PC-3 (cell line): ENCODE measurements around the gene SORL1. TPM values are rescaled to one million over a fixed set of nuclear protein-coding genes. Genes with fewer than 3 reads are reported as not detected.
A peak's percentile ranks its signal among the peaks of the same experiment; 100 is the strongest.

Source experiments
- ATAC-seq: fragments of 200-7000 bp; cut with Tn5 transposase; 2 replicates; pipeline ENCODE4 v1.9.1; 2020; ENCODE audit warnings: mild to moderate bottlenecking, moderate library complexity
- BruUV-seq: library from RNA; stranded (reverse); fragments of 400-500 nt; replicated peaks from 2 replicates; lab custom pipeline; 2021; lab: Mats Ljungman, UMichigan
- CTCF ChIA-PET: fragments of 300-600 bp; sonication (Branson Sonifier 250); formaldehyde crosslinking; loops from one replicate; lab custom pipeline; 2022; ENCODE audit warnings: antibody characterized with exemption; lab: Charles Lee
- POLR2A ChIA-PET: fragments of 300-600 bp; sonication (Branson Sonifier 250); formaldehyde crosslinking; loops from one replicate; lab custom pipeline; 2022; ENCODE audit warnings: antibody characterized with exemption; ENCODE audit not compliant: unreplicated experiment; lab: Charles Lee
- DNase-seq: peaks from one replicate; pipeline ENCODE4 v3.0.0-alpha.2; 2015
- H2AFZ ChIP-seq: fragments of 300-600 bp; sonication (generic); 2 replicates; pipeline ENCODE4 v1.6.0; 2016; ENCODE audit warnings: antibody characterized with exemption, low read length
- H3F3A ChIP-seq: fragments of 300-600 bp; sonication (generic); one replicate; pipeline ENCODE4 v1.6.0; 2017; ENCODE audit warnings: antibody characterized with exemption, low read length, control low read depth, mild to moderate bottlenecking; ENCODE audit not compliant: unreplicated experiment
- H3K27ac ChIP-seq: fragments of 300-600 bp; sonication (generic); 2 replicates; pipeline ENCODE4 v1.5.1; 2016; ENCODE audit warnings: mild to moderate bottlenecking, low read length
- H3K27me3 ChIP-seq: fragments of 300-600 bp; sonication (generic); 2 replicates; pipeline ENCODE4 v1.6.1; 2016; ENCODE audit warnings: low read length, mixed read lengths
- H3K36me3 ChIP-seq: fragments of 300-600 bp; sonication (generic); 2 replicates; pipeline ENCODE4 v1.6.1; 2016; ENCODE audit warnings: low read depth, mixed run types, low read length, mixed read lengths
- H3K4me1 ChIP-seq: fragments of 300-600 bp; sonication (generic); 2 replicates; pipeline ENCODE4 v1.5.1; 2016; ENCODE audit warnings: low read length; ENCODE audit not compliant: insufficient read depth
- H3K4me2 ChIP-seq: fragments of 300-600 bp; sonication (generic); 2 replicates; pipeline ENCODE4 v1.6.0; 2016; ENCODE audit warnings: low read length
- H3K4me3 ChIP-seq: fragments of 300-600 bp; sonication (generic); 2 replicates; pipeline ENCODE4 v1.5.1; 2016; ENCODE audit warnings: mild to moderate bottlenecking, low read length, mixed read lengths
- H3K79me2 ChIP-seq: fragments of 300-600 bp; sonication (generic); 2 replicates; pipeline ENCODE4 v1.6.1; 2017; ENCODE audit warnings: low read length, mixed read lengths
- H3K9ac ChIP-seq: fragments of 300-600 bp; sonication (generic); 2 replicates; pipeline ENCODE4 v1.6.0; 2016; ENCODE audit warnings: mild to moderate bottlenecking, low read length
- H3K9me2 ChIP-seq: fragments of 300-600 bp; sonication (generic); replicated peaks from 2 replicates; pipeline ENCODE4 v1.6.1; 2016; ENCODE audit warnings: mixed run types, low read length, mixed read lengths
- H3K9me3 ChIP-seq: fragments of 300-600 bp; sonication (generic); 2 replicates; pipeline ENCODE4 v1.6.1; 2016; ENCODE audit warnings: low read length, mixed read lengths
- H4K20me1 ChIP-seq: fragments of 300-600 bp; sonication (generic); 2 replicates; pipeline ENCODE4 v1.6.1; 2016; ENCODE audit warnings: low read length, mixed read lengths
- EZH2 ChIP-seq: fragments of 300-600 bp; sonication (generic); IDR thresholded peaks from one replicate; pipeline ENCODE4 v1.6.1; 2017; ENCODE audit warnings: antibody characterized with exemption, mild to moderate bottlenecking, low read length; ENCODE audit not compliant: unreplicated experiment
- EZH2phosphoT487 ChIP-seq: fragments of 300-600 bp; sonication (generic); IDR thresholded peaks from 2 replicates; pipeline ENCODE4 v1.6.1; 2018; ENCODE audit warnings: mild to moderate bottlenecking, antibody characterized with exemption, low read length, borderline replicate concordance
- intact Hi-C: fragments of 100-400 bp; cut with micrococcal nuclease; formaldehyde crosslinking; loops from 2 replicates; pipeline ENCODE4 v1.9.0; 2023
- total RNA-seq: library from RNA; depleted of rRNA; stranded (reverse); fragments of >200 nt; gene quantifications from 2 replicates; pipeline ENCODE4 v1.2.3, GENCODE V29; 2014
- TF ChIP-seq, protein P1 (sequence below): fragments of 300-600 bp; sonication (generic); conservative IDR thresholded peaks from 2 replicates; pipeline ENCODE4 v1.5.1; 2017; ENCODE audit warnings: antibody characterized with exemption, low read depth, mild to moderate bottlenecking, low read length

SORL1 gene
- total RNA-seq, 1 experiment from 2014 or later = 53.7 TPM

DNA sequence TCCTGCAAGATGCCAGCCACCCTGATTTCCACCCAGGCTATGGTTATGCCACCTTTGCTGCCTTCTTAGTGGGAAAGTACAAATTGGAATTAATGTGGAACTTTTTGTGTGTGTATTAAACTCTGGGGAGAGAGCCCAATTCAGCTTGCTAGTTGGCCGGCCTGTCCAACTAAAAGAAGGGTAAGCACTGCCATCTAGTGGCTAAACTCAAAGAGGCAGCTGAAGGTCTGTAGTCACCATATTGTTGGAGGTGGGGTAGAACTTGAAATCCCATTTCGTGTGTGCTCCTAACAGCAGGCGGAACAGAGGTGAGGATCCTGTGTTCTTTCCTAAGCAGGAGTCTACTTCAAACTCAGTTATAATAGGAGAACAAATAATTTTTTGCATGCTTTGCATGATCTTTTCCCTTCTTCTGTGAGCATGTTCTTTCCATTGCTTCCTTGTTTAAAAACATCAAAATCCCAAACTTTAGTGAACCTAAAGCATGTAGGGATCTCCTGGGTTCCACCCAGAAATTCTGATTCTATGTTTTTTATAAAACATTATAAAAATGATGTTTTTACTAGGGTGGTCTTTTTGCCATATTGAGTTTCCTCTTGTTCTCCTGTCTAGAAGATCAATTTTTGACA, 139.4 kb downstream of the SORL1 start:
- no peaks in the 10 kb centered on the region for H3K27me3 ChIP-seq
- no peak overlapping the region for H3K4me2 ChIP-seq
- no peaks in the 10 kb centered on the region for H3K9me2 ChIP-seq
- POLR2A ChIA-PET = no interaction called here
- CTCF ChIA-PET = interaction anchor here (0.6 to 1.1 kb wide), 4 partner anchors 144 to 270 kb away, joined by 3 to 4 read pairs (median 4); no protein-coding TSS in a partner anchor
- no peaks in the 10 kb centered on the region for H3K79me2 ChIP-seq
- peaks cover 31% of the 10 kb centered on the region for H3K36me3 ChIP-seq
- no peak overlapping the region for H2AFZ ChIP-seq
- DNase-seq (peak; percentile 95), ATAC-seq (peak; percentile 35)
- H4K20me1 ChIP-seq = no peaks in the 10 kb centered on the region
- peaks cover 35% of the 10 kb centered on the region for H3K4me1 ChIP-seq
- no peak overlapping the region for H3K9ac ChIP-seq
- H3K9me3 ChIP-seq = no peaks in the 10 kb centered on the region
- no TSS peak for BruUV-seq
- H3F3A ChIP-seq = no peaks in the 10 kb centered on the region
- H3K27ac ChIP-seq = no peak overlapping the region
- TF ChIP-seq EZH2phosphoT487 = no peak
- TF ChIP-seq, protein P1, sequence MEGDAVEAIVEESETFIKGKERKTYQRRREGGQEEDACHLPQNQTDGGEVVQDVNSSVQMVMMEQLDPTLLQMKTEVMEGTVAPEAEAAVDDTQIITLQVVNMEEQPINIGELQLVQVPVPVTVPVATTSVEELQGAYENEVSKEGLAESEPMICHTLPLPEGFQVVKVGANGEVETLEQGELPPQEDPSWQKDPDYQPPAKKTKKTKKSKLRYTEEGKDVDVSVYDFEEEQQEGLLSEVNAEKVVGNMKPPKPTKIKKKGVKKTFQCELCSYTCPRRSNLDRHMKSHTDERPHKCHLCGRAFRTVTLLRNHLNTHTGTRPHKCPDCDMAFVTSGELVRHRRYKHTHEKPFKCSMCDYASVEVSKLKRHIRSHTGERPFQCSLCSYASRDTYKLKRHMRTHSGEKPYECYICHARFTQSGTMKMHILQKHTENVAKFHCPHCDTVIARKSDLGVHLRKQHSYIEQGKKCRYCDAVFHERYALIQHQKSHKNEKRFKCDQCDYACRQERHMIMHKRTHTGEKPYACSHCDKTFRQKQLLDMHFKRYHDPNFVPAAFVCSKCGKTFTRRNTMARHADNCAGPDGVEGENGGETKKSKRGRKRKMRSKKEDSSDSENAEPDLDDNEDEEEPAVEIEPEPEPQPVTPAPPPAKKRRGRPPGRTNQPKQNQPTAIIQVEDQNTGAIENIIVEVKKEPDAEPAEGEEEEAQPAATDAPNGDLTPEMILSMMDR = peak; percentile 94
- intact Hi-C loops = loop anchor here (1.0 to 5.0 kb wide), 6 partner anchors 124 to 394 kb away; no protein-coding TSS in a partner anchor
- no peak overlapping the region for H3K4me3 ChIP-seq

DNA sequence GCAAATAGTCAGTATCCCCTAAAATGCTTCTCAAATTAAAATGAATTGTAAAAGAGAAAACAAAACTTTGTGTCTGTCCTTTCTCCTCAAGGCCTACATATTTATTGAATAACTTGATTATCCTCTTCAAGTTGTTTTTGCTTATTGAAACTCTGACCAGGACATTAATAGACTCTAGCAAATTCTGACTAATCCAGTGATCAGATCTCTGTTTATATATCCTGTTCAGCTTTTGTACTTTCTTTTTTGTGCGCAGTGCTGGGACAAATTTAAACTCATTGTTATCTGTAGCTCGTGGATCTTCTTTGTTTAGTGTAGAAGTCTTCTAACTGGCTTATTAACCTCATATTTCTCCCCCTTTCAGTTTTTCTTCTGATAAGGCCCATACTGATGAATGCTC, 140.6 kb downstream of the SORL1 start:
- CTCF ChIA-PET = interaction anchor here (0.6 kb wide), 1 partner anchor 61 kb away, joined by 6 read pairs; no protein-coding TSS in a partner anchor
- H3K9me2 ChIP-seq = no peaks in the 10 kb centered on the region
- H3K9me3 ChIP-seq = no peaks in the 10 kb centered on the region
- POLR2A ChIA-PET = no interaction called here
- H4K20me1 ChIP-seq = no peaks in the 10 kb centered on the region
- no peaks in the 10 kb centered on the region for H3F3A ChIP-seq
- H3K27me3 ChIP-seq = no peaks in the 10 kb centered on the region
- H3K9ac ChIP-seq = no peak overlapping the region
- H3K4me3 ChIP-seq = no peak overlapping the region
- BruUV-seq = no TSS peak
- no peak overlapping the region for H2AFZ ChIP-seq
- peak overlapping the region; percentile 32; the same call in 1 of the 2 replicates for H3K27ac ChIP-seq
- DNase-seq = peak; percentile 39
- peaks cover 30% of the 10 kb centered on the region for H3K36me3 ChIP-seq
- H3K4me2 ChIP-seq = peak overlapping the region; percentile 48; the same call in 1 of the 2 replicates
- ATAC-seq = peak; percentile 19; the same call in 1 of the 2 replicates
- intact Hi-C loops = loop anchor here (5.0 kb wide), 2 partner anchors 125 to 395 kb away; no protein-coding TSS in a partner anchor
- H3K4me1 ChIP-seq = peaks cover 43% of the 10 kb centered on the region
- TF ChIP-seq EZH2 = no peak
- TF ChIP-seq EZH2phosphoT487 = no peak
- TF ChIP-seq, protein P1 = no peak
- H3K79me2 ChIP-seq = no peaks in the 10 kb centered on the region

DNA sequence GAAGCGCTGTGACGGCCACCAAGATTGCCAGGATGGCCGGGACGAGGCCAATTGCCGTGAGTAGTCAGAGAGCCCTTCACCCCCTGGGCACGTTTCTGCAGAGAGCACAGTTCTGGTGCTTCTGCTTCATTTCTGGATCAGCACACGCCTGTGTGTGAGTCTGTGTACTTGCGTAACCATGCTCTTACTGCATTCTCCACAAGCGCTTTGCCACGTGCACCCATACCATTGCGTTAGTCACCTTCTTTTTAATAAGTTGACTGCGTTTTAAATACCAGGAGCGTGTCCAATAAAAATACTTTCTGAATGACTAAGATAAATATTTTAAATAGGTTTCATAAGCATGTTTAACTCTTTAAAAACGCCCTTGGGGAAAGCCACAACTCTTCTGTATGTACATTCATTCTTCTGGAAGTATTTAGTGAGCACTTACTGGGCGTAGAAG, 143.6 kb downstream of the SORL1 start:
- Histone ChIP-seq H3K4me1 (peaks cover 43% of the 10 kb centered on the region), H3K4me2 (peak overlapping the region; percentile 51), H3K9me3 (no peaks in the 10 kb centered on the region), H3K27me3 (no peaks in the 10 kb centered on the region), H3K79me2 (no peaks in the 10 kb centered on the region), H4K20me1 (no peaks in the 10 kb centered on the region), H3K36me3 (peaks cover 27% of the 10 kb centered on the region), H3K27ac (peak overlapping the region; percentile 50), H3K4me3 (no peak overlapping the region), H3F3A (no peaks in the 10 kb centered on the region), H3K9ac (no peak overlapping the region), H2AFZ (no peak overlapping the region), H3K9me2 (no peaks in the 10 kb centered on the region)
- intact Hi-C loops = loop anchor here (1.0 to 5.0 kb wide), 4 partner anchors 17 to 542 kb away; no protein-coding TSS in a partner anchor
- ATAC-seq = peak; percentile 91
- TF ChIP-seq EZH2phosphoT487 = peak; percentile 67
- TF ChIP-seq, protein P1 = no peak
- POLR2A ChIA-PET = no interaction called here
- DNase-seq = peak; percentile 99
- CTCF ChIA-PET = no interaction called here
- BruUV-seq = no TSS peak
